ENCODE data around the gene TMEM37. TPM values are rescaled to one million over a fixed set of nuclear protein-coding genes. Genes with fewer than 3 reads are reported as not detected.

Gene TMEM37
- total RNA-seq, 1 experiment from 2014 or later, result 9.6 TPM

DNA sequence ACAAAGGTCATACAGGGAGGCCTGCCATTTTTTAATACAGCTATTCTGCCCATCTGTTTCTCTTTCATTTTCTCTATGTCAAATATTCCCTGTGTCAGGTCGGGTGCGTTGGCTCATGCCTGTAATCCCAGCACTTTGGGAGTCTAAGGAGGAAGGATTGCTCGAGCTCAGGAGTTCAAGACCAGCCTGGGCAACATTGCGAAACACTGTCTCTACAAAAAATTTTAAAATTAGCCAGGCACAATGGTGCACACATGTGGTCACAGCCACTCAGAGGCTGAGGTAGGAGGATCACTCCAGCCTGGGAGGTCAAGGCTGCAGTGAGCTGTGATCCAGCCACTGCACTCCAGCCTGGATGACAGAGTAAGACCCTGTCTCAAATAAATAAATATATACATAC is 34.7 kb downstream of the TMEM37 start:
- no peaks in the 10 kb centered on the region for H3K36me3 Mint-ChIP-seq
- ATAC-seq, result no peak
- H3K4me1 Mint-ChIP-seq, result peaks cover 15% of the 10 kb centered on the region

GRCh38 chr2:119468154-119468955 is 36.7 kb downstream of the TMEM37 start:
- no peak overlapping the region for H3K4me3 Mint-ChIP-seq
- H3K9me3 Mint-ChIP-seq, result no peaks in the 10 kb centered on the region
- no peaks in the 10 kb centered on the region for H3K36me3 Mint-ChIP-seq
- no peak for DNase-seq (ENCODE audit: low spot score)
- ChIA-PET POLR2A (no interaction called here), CTCF (interaction anchor here (1.0 to 1.4 kb wide), 3 partner anchors 8 to 20 kb away, joined by 3 to 5 read pairs (median 4); no protein-coding TSS in a partner anchor)
- peaks cover 15% of the 10 kb centered on the region for H3K4me1 Mint-ChIP-seq
- TF ChIP-seq ZNF423 (CRISPR knock-in tag; IDR thresholded peaks at IDR 0.05) (no peak), GTF2I (CRISPR knock-in tag; conservative IDR thresholded peaks at IDR 0.05) (no peak), GRHL2 (CRISPR knock-in tag; IDR thresholded peaks at IDR 0.05; ENCODE audit: insufficient replicate concordance, severe bottlenecking) (no peak), ATF1 (CRISPR knock-in tag; IDR thresholded peaks at IDR 0.05) (no peak), MYBL2 (CRISPR knock-in tag; IDR thresholded peaks at IDR 0.05) (no peak)
- ATAC-seq, result no peak
- no peaks in the 10 kb centered on the region for H3K27me3 Mint-ChIP-seq (ENCODE audit: low read depth)
- no peak overlapping the region; the same call in 1 of the 2 replicates for H3K27ac Mint-ChIP-seq

More for the DNA sequence above, 34.7 kb downstream of the TMEM37 start:
- DNase-seq (ENCODE audit: low spot score), result no peak
- TF ChIP-seq USF2 (CRISPR knock-in tag; IDR thresholded peaks at IDR 0.05), result no peak
- TF ChIP-seq ZNF219 (CRISPR knock-in tag; IDR thresholded peaks at IDR 0.05; ENCODE audit: borderline replicate concordance), result no peak
- no peak overlapping the region for H3K4me3 Mint-ChIP-seq
- H3K27ac Mint-ChIP-seq, result no peak overlapping the region
- ChIA-PET CTCF (interaction anchor here (3.5 kb wide), 1 partner anchor 10 kb away, joined by 20 read pairs; no protein-coding TSS in a partner anchor), POLR2A (no interaction called here)
- no peaks in the 10 kb centered on the region for H3K27me3 Mint-ChIP-seq (ENCODE audit: low read depth)
- no peaks in the 10 kb centered on the region for H3K9me3 Mint-ChIP-seq

DNA sequence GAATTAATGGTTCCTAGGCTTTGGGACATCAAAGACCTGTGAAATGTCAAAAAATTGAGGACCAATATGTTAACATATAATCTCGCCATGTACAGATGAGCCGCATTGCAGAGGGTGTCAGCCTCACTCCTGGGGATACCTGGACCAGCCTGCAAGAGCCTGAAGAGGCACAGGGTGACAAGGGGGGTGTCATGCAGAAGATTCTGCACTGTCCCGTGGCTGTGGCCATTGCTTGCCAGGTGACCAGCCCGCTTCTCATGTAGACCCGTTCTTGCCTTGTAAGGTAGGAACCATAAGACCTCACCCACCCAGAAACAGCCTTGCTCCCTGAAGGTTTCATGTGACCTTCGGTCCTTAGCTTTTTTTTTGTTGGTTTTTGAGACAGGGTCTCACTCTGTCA is 37.5 kb downstream of the TMEM37 start:
- ATAC-seq (no peak), DNase-seq (ENCODE audit: low spot score) (no peak)
- no peaks in the 10 kb centered on the region for H3K27me3 Mint-ChIP-seq (ENCODE audit: low read depth)
- H3K4me3 Mint-ChIP-seq, result no peak overlapping the region
- ChIA-PET POLR2A (no interaction called here), CTCF (interaction anchor here (0.6 to 1.4 kb wide), 4 partner anchors 7 to 173 kb away, joined by 3 to 5 read pairs (median 4); no protein-coding TSS in a partner anchor)
- no peaks in the 10 kb centered on the region for H3K36me3 Mint-ChIP-seq
- peaks cover 15% of the 10 kb centered on the region for H3K4me1 Mint-ChIP-seq
- TF ChIP-seq, protein P1, sequence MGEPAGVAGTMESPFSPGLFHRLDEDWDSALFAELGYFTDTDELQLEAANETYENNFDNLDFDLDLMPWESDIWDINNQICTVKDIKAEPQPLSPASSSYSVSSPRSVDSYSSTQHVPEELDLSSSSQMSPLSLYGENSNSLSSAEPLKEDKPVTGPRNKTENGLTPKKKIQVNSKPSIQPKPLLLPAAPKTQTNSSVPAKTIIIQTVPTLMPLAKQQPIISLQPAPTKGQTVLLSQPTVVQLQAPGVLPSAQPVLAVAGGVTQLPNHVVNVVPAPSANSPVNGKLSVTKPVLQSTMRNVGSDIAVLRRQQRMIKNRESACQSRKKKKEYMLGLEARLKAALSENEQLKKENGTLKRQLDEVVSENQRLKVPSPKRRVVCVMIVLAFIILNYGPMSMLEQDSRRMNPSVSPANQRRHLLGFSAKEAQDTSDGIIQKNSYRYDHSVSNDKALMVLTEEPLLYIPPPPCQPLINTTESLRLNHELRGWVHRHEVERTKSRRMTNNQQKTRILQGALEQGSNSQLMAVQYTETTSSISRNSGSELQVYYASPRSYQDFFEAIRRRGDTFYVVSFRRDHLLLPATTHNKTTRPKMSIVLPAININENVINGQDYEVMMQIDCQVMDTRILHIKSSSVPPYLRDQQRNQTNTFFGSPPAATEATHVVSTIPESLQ (CRISPR knock-in tag; IDR thresholded peaks at IDR 0.05), result no peak
- TF ChIP-seq, protein P2, sequence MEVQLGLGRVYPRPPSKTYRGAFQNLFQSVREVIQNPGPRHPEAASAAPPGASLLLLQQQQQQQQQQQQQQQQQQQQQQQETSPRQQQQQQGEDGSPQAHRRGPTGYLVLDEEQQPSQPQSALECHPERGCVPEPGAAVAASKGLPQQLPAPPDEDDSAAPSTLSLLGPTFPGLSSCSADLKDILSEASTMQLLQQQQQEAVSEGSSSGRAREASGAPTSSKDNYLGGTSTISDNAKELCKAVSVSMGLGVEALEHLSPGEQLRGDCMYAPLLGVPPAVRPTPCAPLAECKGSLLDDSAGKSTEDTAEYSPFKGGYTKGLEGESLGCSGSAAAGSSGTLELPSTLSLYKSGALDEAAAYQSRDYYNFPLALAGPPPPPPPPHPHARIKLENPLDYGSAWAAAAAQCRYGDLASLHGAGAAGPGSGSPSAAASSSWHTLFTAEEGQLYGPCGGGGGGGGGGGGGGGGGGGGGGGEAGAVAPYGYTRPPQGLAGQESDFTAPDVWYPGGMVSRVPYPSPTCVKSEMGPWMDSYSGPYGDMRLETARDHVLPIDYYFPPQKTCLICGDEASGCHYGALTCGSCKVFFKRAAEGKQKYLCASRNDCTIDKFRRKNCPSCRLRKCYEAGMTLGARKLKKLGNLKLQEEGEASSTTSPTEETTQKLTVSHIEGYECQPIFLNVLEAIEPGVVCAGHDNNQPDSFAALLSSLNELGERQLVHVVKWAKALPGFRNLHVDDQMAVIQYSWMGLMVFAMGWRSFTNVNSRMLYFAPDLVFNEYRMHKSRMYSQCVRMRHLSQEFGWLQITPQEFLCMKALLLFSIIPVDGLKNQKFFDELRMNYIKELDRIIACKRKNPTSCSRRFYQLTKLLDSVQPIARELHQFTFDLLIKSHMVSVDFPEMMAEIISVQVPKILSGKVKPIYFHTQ (CRISPR knock-in tag; IDR thresholded peaks at IDR 0.05), result no peak
- TF ChIP-seq CREB1 (CRISPR knock-in tag; IDR thresholded peaks at IDR 0.05) (no peak), ZNF396 (CRISPR knock-in tag; IDR thresholded peaks at IDR 0.05; ENCODE audit: borderline replicate concordance) (no peak), RORB (CRISPR knock-in tag; IDR thresholded peaks at IDR 0.05) (no peak), JAZF1 (CRISPR knock-in tag; IDR thresholded peaks at IDR 0.05) (no peak), IRF1 (CRISPR knock-in tag; IDR thresholded peaks at IDR 0.05) (no peak), JUN (CRISPR knock-in tag; IDR thresholded peaks at IDR 0.05) (no peak), CREM (CRISPR knock-in tag; IDR thresholded peaks at IDR 0.05) (no peak), E2F5 (CRISPR knock-in tag; IDR thresholded peaks at IDR 0.05) (no peak), NR3C1 (CRISPR knock-in tag; conservative IDR thresholded peaks at IDR 0.05; ENCODE audit: low read depth) (no peak), TEAD4 (CRISPR knock-in tag; IDR thresholded peaks at IDR 0.05) (no peak)
- TF ChIP-seq, protein P3, sequence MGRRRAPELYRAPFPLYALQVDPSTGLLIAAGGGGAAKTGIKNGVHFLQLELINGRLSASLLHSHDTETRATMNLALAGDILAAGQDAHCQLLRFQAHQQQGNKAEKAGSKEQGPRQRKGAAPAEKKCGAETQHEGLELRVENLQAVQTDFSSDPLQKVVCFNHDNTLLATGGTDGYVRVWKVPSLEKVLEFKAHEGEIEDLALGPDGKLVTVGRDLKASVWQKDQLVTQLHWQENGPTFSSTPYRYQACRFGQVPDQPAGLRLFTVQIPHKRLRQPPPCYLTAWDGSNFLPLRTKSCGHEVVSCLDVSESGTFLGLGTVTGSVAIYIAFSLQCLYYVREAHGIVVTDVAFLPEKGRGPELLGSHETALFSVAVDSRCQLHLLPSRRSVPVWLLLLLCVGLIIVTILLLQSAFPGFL (CRISPR knock-in tag; IDR thresholded peaks at IDR 0.05; ENCODE audit: borderline replicate concordance), result no peak
- no peaks in the 10 kb centered on the region for H3K9me3 Mint-ChIP-seq
- H3K27ac Mint-ChIP-seq, result no peak overlapping the region

Measured in WTC11 (cell line).